Cardiac muscle cell (in vitro differentiated cells and primary cell): ENCODE results near the gene GLYR1. TPM values are rescaled to one million over a fixed set of nuclear protein-coding genes. Genes with fewer than 3 reads are reported as not detected.

Source experiments
- DNase-seq, 2 donors: peaks; one replicate each; pipeline versions ENCODE4 v3.0.0 to v3.0.0-alpha.2; 2010 to 2017; ENCODE audit warnings: low read depth in 1 of 2, low spot score in 1 of 2
- H3K27ac ChIP-seq: fragments of 200-600 bp; sonication (generic); 2 replicates; pipeline ENCODE4 v1.5.1; 2016
- H3K27me3 ChIP-seq: fragments of 200-600 bp; sonication (generic); 2 replicates; pipeline ENCODE4 v1.6.0; 2016; ENCODE audit warnings: control low read depth
- H3K36me3 ChIP-seq: fragments of 200-600 bp; sonication (generic); 2 replicates; pipeline ENCODE4 v1.5.1; 2016; ENCODE audit warnings: control low read depth
- H3K4me1 ChIP-seq: fragments of 200-600 bp; sonication (generic); 2 replicates; pipeline ENCODE4 v1.8.1; 2017; ENCODE audit warnings: low read depth, mild to moderate bottlenecking, mixed run types
- H3K4me3 ChIP-seq: fragments of 200-600 bp; sonication (generic); 2 replicates; pipeline ENCODE4 v1.5.1; 2016; ENCODE audit warnings: mild to moderate bottlenecking
- H3K9me3 ChIP-seq: fragments of 200-600 bp; sonication (generic); 2 replicates; pipeline ENCODE4 v1.5.1; 2017; ENCODE audit warnings: low read depth, mild to moderate bottlenecking, control low read depth
- CTCF ChIP-seq: IDR thresholded peaks from 2 replicates; pipeline ENCODE4 v1.5.1; 2012; ENCODE audit warnings: low read depth, mild to moderate bottlenecking, low read length
- polyA plus RNA-seq: library from polyadenylated mRNA; unstranded; fragments of >200 nt; fragmentation: Nextera tagmentation; extraction: Ambion mirVana; gene quantifications from 2 replicates; pipeline ENCODE4 v1.2.1, GENCODE V29; 2016
- total RNA-seq: library from RNA; depleted of rRNA; stranded (reverse); fragments of >200 nt; gene quantifications from 2 replicates; pipeline ENCODE4 v1.2.3, GENCODE V29; 2016

GLYR1 gene
- total and polyA plus RNA-seq, 2 experiments from 2014 or later = 38.0 to 65.5 TPM

GRCh38 chr16:4846503-4846900 lies 586 bp downstream of the GLYR1 start:
- Histone ChIP-seq H3K36me3 (peaks cover 35% of the 10 kb centered on the region), H3K4me3 (peak overlapping the region; percentile 95), H3K27ac (peak overlapping the region; percentile 95), H3K27me3 (no peaks in the 10 kb centered on the region), H3K9me3 (no peaks in the 10 kb centered on the region), H3K4me1 (peaks cover 31% of the 10 kb centered on the region)
- peak; percentile 44 to 68 for DNase-seq
- TF ChIP-seq CTCF = no peak

GRCh38 chr16:4840984-4841383 lies 6.1 kb downstream of the GLYR1 start:
- Histone ChIP-seq H3K27ac (no peak overlapping the region), H3K4me3 (no peak overlapping the region), H3K36me3 (peaks cover 69% of the 10 kb centered on the region), H3K27me3 (no peaks in the 10 kb centered on the region), H3K9me3 (no peaks in the 10 kb centered on the region), H3K4me1 (peaks cover 6% of the 10 kb centered on the region)
- TF ChIP-seq CTCF = no peak
- no peak for DNase-seq

- H3K27ac ChIP-seq = no peak overlapping the region
- TF ChIP-seq CTCF = no peak
- no peaks in the 10 kb centered on the region for H3K27me3 ChIP-seq
- H3K36me3 ChIP-seq = peaks cover 65% of the 10 kb centered on the region
- H3K4me3 ChIP-seq = no peak overlapping the region
- no peak for DNase-seq
- no peaks in the 10 kb centered on the region for H3K4me1 ChIP-seq
- no peaks in the 10 kb centered on the region for H3K9me3 ChIP-seq
These were observed 7.1 kb downstream of the GLYR1 start for GRCh38 chr16:4839942-4840341.

GRCh38 chr16:4837733-4838501 lies 9.2 kb downstream of the GLYR1 start:
- H3K27me3 ChIP-seq = no peaks in the 10 kb centered on the region
- no peak overlapping the region for H3K27ac ChIP-seq
- H3K4me1 ChIP-seq = no peaks in the 10 kb centered on the region
- H3K9me3 ChIP-seq = no peaks in the 10 kb centered on the region
- no peak overlapping the region for H3K4me3 ChIP-seq
- H3K36me3 ChIP-seq = peaks cover 50% of the 10 kb centered on the region
- no peak for TF ChIP-seq CTCF
- DNase-seq = no peak

GRCh38 chr16:4836727-4837126 lies 10.4 kb downstream of the GLYR1 start:
- Histone ChIP-seq H3K27me3 (no peaks in the 10 kb centered on the region), H3K36me3 (peaks cover 52% of the 10 kb centered on the region), H3K9me3 (no peaks in the 10 kb centered on the region), H3K27ac (no peak overlapping the region), H3K4me3 (no peak overlapping the region), H3K4me1 (peaks cover 12% of the 10 kb centered on the region)
- DNase-seq = no peak
- TF ChIP-seq CTCF = no peak
